Urothelium cell line (cell line): ENCODE results near the gene NLRC5.
"Not testable (repeated sequence)": the region's sequence is repeated elsewhere in the genome, so short reads cannot be mapped to it uniquely, and the experiment has no call there.

Source experiments
- DNase-seq: peaks from one replicate; pipeline ENCODE4 v3.0.0; 2011; ENCODE audit warnings: low spot score, mixed read lengths
- FAIRE-seq: peaks from 2 replicates; lab custom pipeline; 2011; peaks lifted over from hg19 to GRCh38; lab: Jason Lieb, UNC

The NLRC5 gene

GRCh38 chr16:56961851-56962281 lies 27.5 kb upstream of the NLRC5 start, which contains the start of gene CETP:
TSS of gene CETP (plus strand) at chr16:56961950. CDS start at chr16:56961980, 30 bp downstream.
- no peak for FAIRE-seq
- DNase-seq, result no peak

- DNase-seq, result peak; percentile 73
- no peak for FAIRE-seq
Observed at GRCh38 chr16:56964243-56965148, 24.9 kb upstream of the NLRC5 start.

- no peak for FAIRE-seq
- DNase-seq, result no peak
Observed at GRCh38 chr16:56965149-56966092, 23.9 kb upstream of the NLRC5 start.

GRCh38 chr16:56966093-56966475 lies 23.3 kb upstream of the NLRC5 start:
- no peak for FAIRE-seq

GRCh38 chr16:56967733-56968132 lies 21.6 kb upstream of the NLRC5 start:
- FAIRE-seq (no peak), DNase-seq (no peak)

More at GRCh38 chr16:56966093-56966475, 23.3 kb upstream of the NLRC5 start:
- DNase-seq, result no peak

GRCh38 chr16:56969769-56970168 lies 19.6 kb upstream of the NLRC5 start:
- FAIRE-seq, result no peak
- no peak for DNase-seq

GRCh38 chr16:56970934-56971767 lies 18.2 kb upstream of the NLRC5 start:
- no peak for FAIRE-seq

GRCh38 chr16:56971768-56972043 lies 17.7 kb upstream of the NLRC5 start:
- FAIRE-seq (no peak), DNase-seq (no peak)

More at GRCh38 chr16:56970934-56971767, 18.2 kb upstream of the NLRC5 start:
- DNase-seq, result no peak

GRCh38 chr16:56972403-56973293 lies 16.7 kb upstream of the NLRC5 start:
- DNase-seq (no peak), FAIRE-seq (no peak)

GRCh38 chr16:56973294-56973689 lies 16.1 kb upstream of the NLRC5 start:
- no peak for DNase-seq
- FAIRE-seq, result no peak

GRCh38 chr16:56973899-56974298 lies 15.5 kb upstream of the NLRC5 start:
- FAIRE-seq, DNase-seq: not testable (repeated sequence)

- FAIRE-seq, result no peak
Observed at GRCh38 chr16:56974549-56975300, 14.6 kb upstream of the NLRC5 start.

GRCh38 chr16:56975714-56976113 lies 13.6 kb upstream of the NLRC5 start:
- FAIRE-seq, result no peak

More at GRCh38 chr16:56974549-56975300, 14.6 kb upstream of the NLRC5 start:
- DNase-seq, result no peak

GRCh38 chr16:56977216-56977615 lies 12.1 kb upstream of the NLRC5 start:
- no peak for FAIRE-seq
- DNase-seq, result no peak

More at GRCh38 chr16:56975714-56976113, 13.6 kb upstream of the NLRC5 start:
- no peak for DNase-seq

GRCh38 chr16:56977823-56978430 lies 11.4 kb upstream of the NLRC5 start:
- DNase-seq (no peak), FAIRE-seq (no peak)

GRCh38 chr16:56980201-56980535 lies 9.2 kb upstream of the NLRC5 start:
- DNase-seq, result no peak
- no peak for FAIRE-seq

GRCh38 chr16:56980792-56981724 lies 8.3 kb upstream of the NLRC5 start:
- DNase-seq (no peak), FAIRE-seq (no peak)
